Stimulated activated CD4-positive, alpha-beta T cell treated with anti-CD3 and anti-CD28 coated beads, Interleukin-4, amount 100 ng/mL, for 1 hour (primary cell): ENCODE measurements around the gene DIAPH1.

Source experiments
- DNase-seq: peaks from one replicate; pipeline ENCODE4 v3.0.0-alpha.2; 2020

Gene DIAPH1

DNA sequence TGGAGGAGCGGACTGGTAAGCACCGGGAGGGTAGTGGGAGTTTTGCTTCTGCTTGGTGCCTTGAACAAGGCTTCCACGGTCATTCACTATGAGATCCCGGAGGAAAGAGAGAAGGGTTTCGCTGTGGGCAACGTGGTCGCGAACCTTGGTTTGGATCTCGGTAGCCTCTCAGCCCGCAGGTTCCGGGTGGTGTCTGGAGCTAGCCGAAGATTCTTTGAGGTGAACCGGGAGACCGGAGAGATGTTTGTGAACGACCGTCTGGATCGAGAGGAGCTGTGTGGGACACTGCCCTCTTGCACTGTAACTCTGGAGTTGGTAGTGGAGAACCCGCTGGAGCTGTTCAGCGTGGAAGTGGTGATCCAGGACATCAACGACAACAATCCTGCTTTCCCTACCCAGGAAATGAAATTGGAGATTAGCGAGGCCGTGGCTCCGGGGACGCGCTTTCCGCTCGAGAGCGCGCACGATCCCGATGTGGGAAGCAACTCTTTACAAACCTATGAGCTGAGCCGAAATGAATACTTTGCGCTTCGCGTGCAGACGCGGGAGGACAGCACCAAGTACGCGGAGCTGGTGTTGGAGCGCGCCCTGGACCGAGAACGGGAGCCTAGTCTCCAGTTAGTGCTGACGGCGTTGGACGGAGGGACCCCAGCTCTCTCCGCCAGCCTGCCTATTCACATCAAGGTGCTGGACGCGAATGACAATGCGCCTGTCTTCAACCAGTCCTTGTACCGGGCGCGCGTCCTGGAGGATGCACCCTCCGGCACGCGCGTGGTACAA lies 142.5 kb downstream of the DIAPH1 start:
- no peak for DNase-seq

DNA sequence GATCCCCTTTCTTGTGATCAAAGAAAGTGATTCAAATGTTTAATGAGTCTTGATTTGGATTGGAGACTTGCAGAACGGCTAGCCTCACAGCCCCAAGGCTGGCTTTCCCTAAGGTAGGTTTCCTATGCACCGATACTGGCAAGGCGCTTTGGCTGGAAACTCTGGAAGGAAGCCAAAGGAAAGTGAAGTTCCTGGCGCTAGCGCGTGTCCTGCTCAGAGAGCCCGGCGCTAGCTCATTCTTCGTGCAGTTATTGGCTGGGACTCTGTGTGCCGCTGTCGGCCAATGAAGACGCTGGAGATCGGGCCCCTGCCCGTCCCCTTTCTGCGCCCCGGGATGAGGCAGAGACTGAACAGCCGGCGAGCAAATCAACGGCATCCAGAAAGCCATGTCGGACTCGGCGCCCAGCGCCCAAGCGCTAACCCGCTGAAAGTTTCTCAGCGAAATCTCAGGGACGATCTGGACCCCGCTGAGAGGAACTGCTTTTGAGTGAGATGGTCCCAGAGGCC lies 143.1 kb downstream of the DIAPH1 start, which contains the start of gene PCDHGC3:
Gene PCDHGC3, plus strand, starts transcription at position 342 of the 507 bp plus-strand sequence. Its CDS starts 151 bp downstream, at position 493.
- DNase-seq = peak; percentile 51

DNA sequence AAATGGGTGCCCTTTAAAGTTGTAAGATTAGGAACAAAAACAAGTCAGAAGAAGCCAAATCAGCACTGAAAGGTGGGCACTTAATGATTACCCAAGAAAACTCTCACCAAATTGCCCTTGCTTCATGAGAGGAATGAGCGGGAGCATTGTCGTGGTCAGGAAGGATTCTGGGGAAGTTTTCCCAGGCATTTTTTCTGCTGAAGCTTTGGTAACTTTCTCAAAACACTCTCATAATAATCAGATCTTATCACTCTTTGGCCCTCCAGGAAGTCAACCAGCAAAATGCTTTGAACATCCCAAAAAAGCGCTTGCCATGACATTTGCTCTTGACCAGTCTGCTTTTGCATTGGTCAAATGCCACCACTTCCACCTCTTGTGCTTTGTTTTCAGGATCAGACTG lies 153.4 kb downstream of the DIAPH1 start:
- DNase-seq = no peak
